AG08396 (cell line): ENCODE measurements around the gene EPHB2.
"Not testable (repeated sequence)": the region's sequence is repeated elsewhere in the genome, so short reads cannot be mapped to it uniquely, and the experiment has no call there.

Experiments
- DNase-seq: peaks from one replicate; pipeline ENCODE4 v3.0.0; 2012; ENCODE audit warnings: low spot score, mixed read lengths

EPHB2 gene

DNA sequence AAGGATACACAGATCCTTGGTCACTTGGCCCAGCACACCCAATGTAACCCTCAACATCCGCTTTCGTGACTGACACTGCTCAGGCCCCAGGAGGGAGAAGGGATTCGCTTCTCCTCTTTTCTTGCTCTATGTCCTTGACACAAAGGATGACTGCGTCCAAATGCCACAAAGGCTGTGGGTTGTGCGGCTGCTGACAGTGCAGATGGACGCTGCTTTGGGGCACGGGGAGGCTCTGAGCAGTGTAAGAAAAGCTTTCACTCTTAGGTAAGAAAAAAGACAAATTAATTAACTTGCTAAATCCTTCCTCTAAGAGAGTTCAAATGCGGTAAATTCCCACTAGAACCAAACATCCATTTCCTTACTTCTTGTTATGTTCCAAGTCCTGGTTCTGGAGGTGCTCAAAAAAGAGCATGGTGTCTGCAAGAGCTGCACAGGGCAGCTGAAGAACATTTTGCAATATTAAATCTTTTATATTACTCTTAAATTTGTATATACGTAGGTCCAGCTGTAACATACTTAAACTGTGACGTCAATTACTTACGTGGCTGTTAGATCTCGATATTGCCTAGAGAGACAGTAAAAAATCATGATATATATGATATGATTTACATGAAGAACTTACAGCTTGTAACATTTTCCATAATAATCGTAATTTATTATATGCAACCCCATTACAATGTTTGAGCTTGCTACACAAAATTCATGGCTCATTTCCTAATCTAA is 19.4 kb upstream of the EPHB2 start:
- no peak for DNase-seq

DNA sequence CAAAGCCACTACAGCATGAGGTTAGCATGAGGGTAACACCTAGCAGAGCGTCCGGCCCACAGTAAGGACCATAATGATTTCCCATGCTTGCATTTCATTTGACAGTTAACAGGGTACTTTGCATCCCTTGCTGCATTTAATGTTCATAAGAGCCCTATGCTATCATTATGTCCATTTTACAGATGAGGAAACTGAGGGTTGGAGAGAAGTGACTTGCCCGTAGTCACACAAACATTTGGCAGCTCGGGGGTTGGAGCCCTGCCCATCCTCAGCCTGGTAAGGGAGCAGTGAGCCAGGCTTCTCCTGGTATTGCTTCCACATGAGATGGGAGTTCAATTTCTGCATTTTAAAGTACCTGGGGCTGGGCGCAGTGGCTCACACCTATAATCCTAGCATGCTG is 16.5 kb upstream of the EPHB2 start:
- DNase-seq, result no peak

DNA sequence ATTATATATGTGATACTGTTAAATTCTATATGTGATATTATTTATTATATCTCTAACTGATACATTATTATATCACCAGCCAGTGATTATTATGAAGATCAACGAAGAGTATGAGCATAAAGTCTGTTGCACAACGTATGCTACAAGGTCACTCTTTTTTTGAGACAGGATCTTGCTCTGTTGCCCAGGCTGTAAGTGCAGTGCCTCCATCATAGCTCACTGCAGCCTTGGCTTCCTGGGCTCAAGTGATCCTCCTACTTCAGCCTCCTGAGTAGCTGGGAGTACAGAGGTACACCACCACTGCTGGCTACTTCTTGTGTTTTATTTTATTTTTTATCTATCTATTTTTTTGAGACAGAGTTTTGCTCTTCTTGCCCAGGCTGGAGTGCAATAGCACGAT is 14.0 kb upstream of the EPHB2 start:
- DNase-seq, result no peak

DNA sequence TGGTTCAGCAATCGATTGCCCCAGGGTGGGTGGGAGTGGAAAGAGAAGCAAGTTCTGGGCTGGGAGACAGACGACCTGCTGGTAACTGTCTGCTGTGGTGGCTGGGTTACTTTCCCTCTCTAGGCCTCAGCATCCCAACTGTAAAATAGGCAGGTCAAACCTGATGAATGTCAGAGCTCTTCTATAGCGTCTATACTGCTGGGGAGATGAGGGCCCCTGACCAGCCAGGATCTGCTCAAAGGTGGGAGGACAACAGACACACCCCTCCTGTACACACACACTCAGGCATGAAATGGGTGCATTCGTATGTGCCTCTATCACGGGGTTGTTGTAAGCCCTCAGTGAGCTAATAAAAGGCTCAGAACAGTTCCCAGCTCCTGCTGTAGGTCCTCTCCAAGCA is 12.7 kb upstream of the EPHB2 start:
- DNase-seq, result no peak

DNA sequence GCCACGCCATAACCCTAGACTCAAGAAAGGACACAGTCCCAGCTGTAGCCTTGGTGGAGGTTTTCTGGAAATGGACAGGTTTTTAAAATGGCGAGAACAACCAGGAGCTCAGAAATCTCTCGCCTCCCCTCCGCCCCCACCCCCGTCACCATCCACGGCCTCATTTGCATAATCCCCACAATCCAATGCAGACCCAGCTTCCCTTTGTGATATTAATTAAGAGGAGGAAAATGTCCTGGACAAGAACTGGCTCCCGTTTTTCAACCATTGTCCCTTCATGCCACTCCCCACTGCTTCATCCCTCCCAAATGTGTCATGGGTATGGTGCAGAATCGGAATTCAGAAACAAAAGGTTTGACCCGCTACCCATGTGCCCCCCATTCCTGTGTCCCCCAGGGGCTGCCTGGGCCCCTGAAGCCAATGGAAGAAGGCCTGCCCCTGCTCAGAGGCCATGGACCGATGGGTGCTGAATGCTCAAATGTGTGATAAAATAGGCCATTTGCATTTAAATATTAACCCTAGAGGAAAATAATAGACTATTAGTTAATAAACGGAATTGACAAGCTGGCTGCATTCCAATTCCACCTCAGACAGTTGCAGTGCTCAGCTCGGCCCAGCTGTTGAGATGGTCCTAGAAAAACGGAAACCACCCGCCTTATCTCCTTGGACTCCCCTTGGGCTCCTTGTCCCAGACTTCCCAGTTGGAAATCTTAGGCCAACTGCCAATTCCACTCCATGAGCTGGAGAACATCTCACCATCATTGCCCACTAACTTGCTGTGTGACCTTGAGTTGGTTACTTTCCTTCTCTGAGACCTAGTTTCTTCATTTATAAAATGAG is 10.7 kb upstream of the EPHB2 start:
- DNase-seq, result no peak

DNA sequence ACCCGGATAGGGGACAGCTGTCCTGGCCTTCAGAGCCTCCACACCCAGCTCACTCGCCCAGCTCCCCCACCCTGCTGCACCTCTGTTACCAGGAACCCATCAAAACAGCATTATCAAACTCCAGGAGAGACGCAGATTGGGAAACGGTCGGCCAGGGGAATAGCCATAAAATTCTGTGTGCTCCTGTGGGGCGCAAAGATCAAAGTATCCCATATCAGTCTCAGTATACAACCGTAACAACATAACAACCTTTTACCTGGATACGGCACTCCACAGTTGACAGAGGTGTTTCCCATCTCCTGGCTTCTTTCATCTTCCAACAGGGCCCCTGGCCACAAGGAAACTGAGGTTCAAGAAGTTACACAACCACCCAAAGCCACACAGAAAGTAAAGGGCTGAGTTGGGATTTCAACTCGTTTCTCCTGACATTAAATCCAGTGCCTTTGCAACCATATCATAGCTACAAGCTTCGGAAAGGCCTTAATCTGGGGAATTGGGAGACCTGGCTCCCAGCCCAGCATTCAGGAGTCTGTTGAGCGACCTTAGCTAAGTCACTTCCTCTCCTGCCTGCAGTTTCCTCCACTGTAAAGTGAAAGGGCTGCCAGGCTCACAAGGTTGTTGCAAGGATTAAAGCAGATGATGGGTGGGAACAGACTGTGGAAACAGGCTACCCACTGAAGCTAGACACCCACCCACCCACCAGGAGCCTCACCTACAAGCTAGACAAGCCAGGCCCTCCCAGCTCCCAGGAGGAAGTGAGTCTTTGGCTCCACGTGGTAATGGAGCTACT is 8.1 kb upstream of the EPHB2 start:
- DNase-seq, result no peak

DNA sequence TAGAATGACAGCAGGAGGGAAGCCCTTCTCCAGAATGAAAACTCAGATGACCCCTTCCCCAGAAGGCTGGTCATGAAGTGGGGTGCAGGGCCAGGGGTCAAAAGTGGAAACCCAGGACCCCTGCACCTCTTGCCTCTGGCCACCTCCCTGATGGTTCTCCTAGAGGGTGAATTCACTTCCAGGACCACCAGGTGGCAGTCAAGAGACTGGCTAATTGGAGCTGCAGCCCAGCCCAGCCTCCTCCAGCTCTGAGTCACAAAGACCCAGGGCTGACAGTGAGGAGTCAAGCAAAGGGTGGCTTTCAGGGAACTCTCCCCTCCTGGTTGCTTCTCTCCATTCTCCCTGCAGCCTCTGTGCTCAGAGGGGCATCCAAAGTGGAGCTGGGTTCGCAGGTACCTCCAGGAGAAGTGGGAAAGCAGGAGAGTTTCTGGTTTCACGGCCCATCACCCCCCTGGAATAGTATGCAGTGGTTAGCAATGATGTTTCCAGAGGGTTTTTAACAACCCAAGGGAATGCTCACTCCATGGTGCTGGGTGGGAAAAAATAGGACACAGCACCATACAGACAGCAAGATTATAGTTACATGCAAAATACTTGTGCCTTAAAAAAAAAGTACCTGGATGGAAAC is 6.1 kb upstream of the EPHB2 start:
- DNase-seq, result peak; percentile 86

DNA sequence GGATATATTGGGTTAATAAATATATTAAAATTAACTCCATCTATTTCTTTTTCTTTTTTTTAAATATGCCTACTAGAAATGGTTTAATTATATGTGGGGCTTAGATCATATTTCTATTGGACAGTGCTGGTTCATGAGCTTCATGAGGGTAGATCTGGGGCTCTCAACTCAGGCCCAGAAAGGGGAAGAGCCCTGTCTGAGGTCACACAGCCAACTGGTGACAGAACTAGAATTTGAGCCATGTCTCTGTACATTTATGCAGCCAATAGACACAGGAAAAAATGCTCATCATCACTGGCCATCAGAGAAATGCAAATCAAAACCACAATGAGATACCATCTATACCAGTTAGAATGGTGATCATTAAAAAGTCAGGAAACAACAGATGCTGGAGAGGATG is 5.1 kb upstream of the EPHB2 start:
- DNase-seq, result no peak

DNA sequence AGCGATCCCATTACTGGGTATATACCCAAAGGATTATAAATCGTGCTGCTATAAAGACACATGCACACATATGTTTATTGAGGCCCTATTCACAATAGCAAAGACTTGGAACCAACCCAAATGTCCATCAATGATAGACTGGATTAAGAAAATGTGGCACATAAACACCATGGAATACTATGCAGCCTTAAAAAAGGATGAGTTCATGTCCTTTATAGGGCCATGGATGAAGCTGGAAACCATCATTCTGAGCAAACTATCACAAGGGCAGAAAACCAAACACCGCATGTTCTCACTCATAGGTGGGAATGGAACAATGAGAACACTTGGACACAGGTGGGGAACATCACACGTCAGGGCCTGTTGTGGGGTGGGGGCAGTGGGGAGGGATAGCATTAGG is 4.5 kb upstream of the EPHB2 start:
- DNase-seq, result not testable (repeated sequence)

DNA sequence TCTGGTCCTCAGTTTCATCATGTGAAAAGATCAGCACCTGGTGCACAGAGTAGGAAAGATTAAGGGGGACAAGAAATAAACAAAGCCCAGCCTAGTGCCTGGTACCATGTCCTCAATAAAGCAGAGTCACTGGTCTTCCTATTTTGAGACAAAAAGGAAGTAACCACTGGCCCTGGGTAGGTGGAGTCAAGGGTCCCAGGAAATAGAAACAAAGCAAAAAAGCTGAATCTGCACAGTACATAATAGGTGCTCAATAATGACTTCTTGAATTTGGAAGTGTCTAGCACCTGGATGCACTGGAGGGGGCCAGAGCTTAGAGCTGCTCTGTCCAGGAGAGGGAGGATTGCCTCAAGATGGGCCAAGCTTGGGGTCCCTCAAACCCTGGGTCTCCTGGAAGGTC is 1.9 kb upstream of the EPHB2 start:
- no peak for DNase-seq

DNA sequence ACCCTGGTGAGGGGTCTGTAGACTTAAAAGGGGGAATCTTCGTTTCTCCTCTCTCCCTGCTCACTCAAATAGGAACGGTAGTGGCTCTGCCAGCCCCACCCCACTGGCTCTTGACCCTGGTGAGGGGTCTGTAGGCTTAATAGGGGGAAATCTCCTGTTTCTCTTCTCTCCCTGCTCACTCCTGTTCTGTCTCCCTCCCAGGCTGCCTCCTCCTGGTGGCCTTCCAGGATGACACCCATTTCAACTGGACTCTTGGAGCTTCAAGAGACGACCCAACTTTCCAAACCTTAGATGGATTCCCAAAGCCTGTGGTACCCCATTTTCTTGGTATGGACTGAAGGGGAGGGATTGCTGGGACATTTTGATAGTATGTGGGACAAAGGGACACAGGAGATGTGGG is 1.4 kb upstream of the EPHB2 start:
- DNase-seq, result no peak

DNA sequence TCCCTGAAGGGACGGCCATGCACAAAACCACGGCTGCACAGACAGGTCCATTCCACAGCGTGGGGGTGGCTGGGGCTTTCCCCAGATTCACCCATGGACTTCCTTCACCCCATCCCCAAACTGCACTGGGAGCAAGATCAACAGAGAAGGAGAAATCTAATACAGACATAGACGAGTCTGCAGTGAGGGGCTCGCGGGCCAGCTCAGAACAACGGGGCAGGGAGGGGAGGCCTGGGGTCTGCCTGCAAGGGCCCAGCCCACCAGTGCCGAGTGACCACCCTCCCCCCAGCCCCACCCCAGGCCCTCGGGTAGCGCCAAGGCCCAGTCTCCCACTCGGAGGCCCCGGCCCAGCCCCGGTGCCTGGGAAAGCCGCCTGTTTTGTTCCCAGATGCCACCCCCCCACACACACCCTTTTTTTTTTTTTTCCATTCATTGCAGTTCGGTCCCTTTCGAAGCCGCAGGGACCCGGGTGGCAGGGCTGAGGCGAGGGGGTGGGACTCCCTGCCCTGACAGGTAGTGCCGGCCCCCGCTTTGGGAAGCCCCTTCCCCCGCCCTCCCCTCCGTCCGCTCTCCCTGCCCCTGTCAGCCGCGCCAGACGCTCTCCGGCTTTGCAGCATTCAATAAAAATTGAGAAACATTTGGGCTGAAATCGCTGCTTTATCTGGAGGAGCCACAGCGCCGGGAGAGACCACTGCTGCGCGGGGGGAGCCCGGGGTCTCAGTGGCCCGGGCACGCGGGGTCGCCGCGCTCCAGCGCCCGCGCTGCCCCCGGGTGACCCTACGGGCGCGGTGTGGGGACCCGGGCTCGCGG is 543 bp upstream of the EPHB2 start:
- DNase-seq, result peak; percentile 92

DNA sequence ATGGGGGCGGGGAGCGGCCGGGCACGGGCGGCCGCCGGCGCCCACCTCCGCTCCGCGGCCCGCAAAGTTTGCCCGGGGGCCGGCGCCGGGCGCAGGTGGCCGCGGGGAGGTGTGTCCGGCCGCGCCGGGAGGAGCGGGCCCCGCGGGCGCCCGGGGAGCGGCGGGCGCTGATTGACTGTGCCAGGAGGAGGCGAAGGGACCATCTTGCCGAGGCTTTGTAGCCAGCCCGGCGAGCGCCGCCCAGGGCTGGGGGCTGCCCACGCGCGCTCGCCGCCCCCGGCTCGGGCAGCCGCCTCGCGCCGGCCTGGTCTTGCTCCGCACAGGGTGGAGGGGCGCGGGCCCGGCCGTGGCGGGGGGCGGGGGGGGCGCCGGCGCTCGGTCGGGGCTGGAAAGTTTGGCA is 432 bp downstream of the EPHB2 start:
- peak; percentile 49 for DNase-seq

DNA sequence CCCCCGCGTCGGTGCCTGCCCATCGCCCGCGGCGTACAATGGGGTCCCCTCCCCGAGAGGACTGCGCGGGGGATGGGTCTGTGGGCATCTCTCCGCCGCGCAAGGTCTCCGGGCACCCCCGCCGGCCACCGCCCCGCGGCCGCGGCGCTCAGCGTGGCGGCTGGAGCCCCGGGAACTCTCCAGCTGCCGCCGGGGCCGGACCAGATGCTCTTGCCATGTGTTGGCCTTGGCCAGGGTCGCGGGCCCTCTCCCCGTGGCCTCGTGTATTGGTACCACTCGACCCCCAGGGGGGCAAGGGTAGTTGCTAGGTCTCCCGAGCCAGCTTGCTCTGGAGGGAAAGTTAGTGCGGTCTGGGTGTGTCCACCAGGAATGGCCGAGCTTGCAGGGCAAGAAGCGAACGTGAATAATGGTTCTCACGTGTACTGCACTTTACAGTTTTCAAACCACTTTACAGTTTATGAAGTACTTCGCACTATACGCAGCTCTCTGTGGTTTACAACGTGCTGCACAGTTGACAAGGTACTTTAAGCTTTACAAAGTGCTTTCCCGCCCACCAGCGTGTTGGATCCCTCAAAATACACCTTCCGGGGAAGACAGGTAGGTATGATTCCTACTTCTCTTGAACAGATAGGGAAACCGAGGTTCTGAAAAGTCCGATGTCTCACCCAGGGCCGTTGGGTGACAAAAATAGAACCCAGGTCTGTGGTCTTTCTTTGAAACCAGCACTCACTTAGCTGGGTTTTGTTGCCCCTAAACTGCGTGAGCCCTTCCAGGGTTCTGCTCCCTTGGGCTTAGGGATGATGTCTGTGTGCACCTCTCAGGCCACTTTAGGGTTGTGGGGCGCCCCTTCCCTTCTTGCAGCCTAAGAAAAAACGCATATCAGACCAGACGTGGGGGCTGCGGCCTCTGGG is 1.2 kb downstream of the EPHB2 start:
- DNase-seq, result peak; percentile 43

DNA sequence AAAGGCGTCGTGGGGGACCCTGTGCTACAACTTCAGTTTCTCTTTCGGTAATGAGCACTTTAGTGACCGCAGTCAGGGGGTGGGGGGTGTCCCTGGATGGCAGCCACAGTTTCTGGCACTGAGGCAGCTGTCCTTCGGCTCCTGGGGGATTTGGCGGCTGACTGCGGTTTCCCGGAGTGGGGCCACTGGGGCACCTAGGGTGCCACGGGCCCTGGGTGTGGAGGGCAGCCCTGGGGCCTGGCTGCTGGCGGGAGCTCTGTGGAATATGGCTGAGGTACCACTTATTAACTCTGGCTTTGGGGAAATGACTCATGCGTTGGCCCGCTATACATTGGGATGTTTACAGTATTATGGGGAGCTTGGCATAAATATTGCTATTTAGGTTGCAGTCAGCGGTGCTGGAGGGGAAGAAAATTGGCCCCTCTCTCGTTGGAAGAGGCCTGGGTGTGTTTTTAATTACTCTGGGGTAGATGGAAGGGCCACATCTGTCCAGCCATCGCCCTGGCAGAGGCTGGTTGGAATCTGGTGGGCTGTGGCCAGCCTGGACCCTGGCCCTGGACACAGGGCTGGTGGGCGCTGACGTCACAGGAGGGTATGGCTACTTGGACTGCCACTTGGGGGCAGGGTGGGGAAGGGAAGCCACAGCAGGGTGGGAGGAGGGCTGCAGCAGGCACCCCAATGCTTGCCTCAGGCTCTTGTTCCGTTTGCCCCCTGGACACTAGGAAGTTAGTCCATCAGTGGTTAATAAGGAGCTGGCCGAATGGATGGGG is 2.0 kb downstream of the EPHB2 start:
- DNase-seq, result peak; percentile 44

DNA sequence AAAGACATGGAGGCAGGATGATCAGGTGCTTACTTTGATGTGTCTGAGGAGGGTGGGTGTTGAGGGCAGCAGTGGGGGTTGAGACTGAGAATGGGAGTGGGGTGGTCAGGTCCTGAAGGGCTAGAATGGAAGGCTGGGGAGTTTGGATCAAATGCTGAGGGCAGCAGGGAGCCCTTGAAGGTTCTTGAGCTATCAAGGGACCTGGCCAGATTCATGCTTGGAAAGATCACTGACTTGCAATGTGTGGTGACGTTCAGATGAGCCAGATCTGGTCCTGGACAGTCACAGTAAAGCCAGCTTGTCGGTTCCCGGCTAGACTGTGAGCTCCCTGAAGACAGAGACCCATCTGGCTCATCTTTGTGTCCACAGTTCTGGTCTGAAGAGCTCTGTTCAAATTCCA is 3.8 kb downstream of the EPHB2 start:
- no peak for DNase-seq

DNA sequence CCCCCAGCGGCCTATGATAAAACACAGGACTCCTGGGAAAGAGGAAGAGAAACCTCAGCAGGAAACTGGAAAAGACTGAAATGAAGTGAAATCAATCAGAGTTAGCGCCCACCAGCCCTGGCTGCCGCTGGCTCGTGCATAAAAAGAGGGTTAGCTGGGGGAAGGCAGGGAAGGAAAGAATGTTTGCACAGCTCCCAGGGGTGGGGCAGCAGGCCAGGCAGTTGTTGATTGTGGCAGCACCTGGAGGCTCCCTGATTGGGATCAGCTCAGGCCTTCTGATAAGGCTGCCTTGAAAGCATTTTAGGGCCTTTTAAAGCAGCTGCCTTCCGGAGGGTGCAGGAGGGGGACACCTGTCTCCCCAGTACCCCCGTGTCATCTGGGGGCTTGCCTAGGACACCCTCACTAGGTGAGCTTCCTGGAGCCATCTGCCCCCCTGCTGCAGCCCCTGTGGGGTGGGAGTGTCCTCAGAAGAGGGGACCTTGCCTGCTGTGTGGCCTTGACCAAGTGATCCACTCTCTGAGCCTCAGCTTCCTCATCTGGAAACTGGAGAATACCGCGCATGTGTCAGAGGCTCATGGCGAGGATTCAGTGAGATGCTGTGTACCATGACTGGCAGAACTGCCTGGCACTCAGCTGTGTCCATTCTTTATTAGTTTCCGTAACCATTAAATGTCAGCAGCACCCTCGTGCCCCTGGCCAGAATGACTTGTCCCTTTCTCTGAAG is 6.6 kb downstream of the EPHB2 start:
- DNase-seq, result no peak

DNA sequence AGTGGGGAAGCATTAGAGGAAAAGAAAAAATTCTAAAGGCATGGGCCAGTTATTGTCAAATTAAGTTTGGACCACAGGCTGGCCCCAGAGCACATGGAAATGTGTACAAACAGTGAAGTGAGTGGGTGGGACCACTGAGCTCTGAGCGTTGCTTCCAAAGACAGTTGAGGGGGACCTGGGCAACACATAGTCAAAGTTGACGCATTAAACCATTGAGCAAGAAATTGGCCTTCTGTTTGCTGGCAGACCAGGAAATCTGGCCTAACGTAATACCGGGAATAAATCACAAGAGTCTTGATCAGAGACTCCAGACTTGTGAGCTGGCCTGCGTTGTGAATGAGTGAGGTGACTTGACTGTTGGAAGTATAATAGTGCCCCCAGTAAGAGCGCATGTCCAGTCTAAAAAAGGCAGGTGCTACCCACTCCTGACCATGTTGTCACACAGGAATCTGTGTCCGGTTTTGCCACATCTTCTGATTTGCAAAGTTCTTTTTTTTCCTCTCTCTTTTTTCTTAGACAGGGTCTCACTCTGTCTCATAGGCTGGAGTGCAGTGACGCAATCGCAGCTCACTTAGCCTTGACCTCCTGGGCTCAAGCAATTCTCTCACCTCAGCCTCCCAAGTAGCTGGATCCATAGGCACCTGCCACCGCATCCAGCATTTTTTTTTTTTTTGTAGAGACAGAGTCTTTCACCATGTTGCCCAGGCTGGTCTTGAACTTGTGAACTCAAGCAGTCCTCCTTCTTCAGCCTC is 10.7 kb downstream of the EPHB2 start:
- no peak for DNase-seq
